Kidney (tissue), 14 donors: Measurements from ENCODE around the gene TLE3. TPM values are rescaled to one million over a fixed set of nuclear protein-coding genes. Genes with fewer than 3 reads are reported as not detected.

Experiments used
- DNase-seq, 5 donors: peaks; one replicate each; pipeline ENCODE4 v3.0.0-alpha.2; 2013 to 2020
- FAIRE-seq: peaks from 2 replicates; lab custom pipeline; 2012; peaks lifted over from hg19 to GRCh38; lab: Jason Lieb, UNC
- H3K27ac ChIP-seq, 2 donors: one replicate each; pipeline ENCODE4 v1.7.0; 2013; ENCODE audit warnings: low read depth in 2 of 2, low read length in 2 of 2, inconsistent platforms in 1 of 2
- H3K27me3 ChIP-seq: one replicate; pipeline ENCODE4 v1.7.1; 2013; ENCODE audit warnings: low read length, inconsistent platforms; ENCODE audit not compliant: control insufficient read depth, insufficient read depth
- H3K36me3 ChIP-seq, 3 donors: one replicate each; pipeline versions ENCODE4 v1.7.0 to v1.7.1; 2013; ENCODE audit warnings: low read length in 3 of 3, control low read depth in 1 of 3, inconsistent platforms in 1 of 3; ENCODE audit not compliant: insufficient read depth in 3 of 3, control insufficient read depth in 2 of 3
- H3K4me1 ChIP-seq, 3 donors: one replicate each; pipeline versions ENCODE4 v1.7.0 to v1.7.1; 2013; ENCODE audit warnings: low read length in 3 of 3, inconsistent platforms in 1 of 3, low read depth in 1 of 3; ENCODE audit not compliant: control insufficient read depth in 2 of 3, insufficient read depth in 2 of 3
- H3K4me3 ChIP-seq, 3 donors: one replicate each; pipeline versions ENCODE4 v1.7.0 to v1.8.1; 2013; ENCODE audit warnings: low read length in 3 of 3, control low read depth in 1 of 3, inconsistent platforms in 1 of 3
- H3K9ac ChIP-seq, 3 donors: one replicate each; pipeline versions ENCODE4 v1.7.0 to v1.7.1; 2013; ENCODE audit warnings: low read length in 3 of 3, control low read depth in 1 of 3, inconsistent platforms in 1 of 3
- H3K9me3 ChIP-seq, 3 donors: one replicate each; pipeline versions ENCODE4 v1.7.0 to v1.7.1; 2013; ENCODE audit warnings: low read length in 3 of 3, control low read depth in 1 of 3, inconsistent platforms in 1 of 3; ENCODE audit not compliant: control insufficient read depth in 2 of 3, insufficient read depth in 1 of 3
- CTCF ChIP-seq: IDR thresholded peaks from 3 replicates; pipeline ENCODE4 v1.5.1; 2012; ENCODE audit warnings: mild to moderate bottlenecking, moderate library complexity, borderline replicate concordance; ENCODE audit not compliant: insufficient read depth; ENCODE audit errors: extremely low read depth
- intact Hi-C: fragments of 100-400 bp; cut with DNase I; formaldehyde crosslinking; loops from one replicate; pipeline ENCODE4 v1.11.1; 2022
- polyA plus RNA-seq: library from polyadenylated mRNA; stranded (reverse); fragments of 350-450 nt; fragmentation: Illumina TruSeq; extraction: RNeasy Lipid Tissue Mini Kit (QIAGEN cat#74804); gene quantifications from one replicate; pipeline ENCODE4 v1.2.3, GENCODE V29; 2014; ENCODE audit warnings: low read depth, low replicate concordance; ENCODE audit not compliant: insufficient read depth
- total RNA-seq: library from RNA; stranded (reverse); fragmentation: NEBNext Ultra II Directional; extraction: Animal tissue kit (Norgen Biotek cat#: 25700); gene quantifications from one replicate; pipeline ENCODE4 v1.2.1, GENCODE V29; 2021
- donor health status: control.
- donor health status: control.
- donor health status: control.
- donor health status: control.
- donor health status: control.
- donor health status: DM: yes; HTN: yes; CAD: no.
- donor health status: Normal renal cell carcinoma (clear cell type).

The TLE3 gene
- total and polyA plus RNA-seq, 2 donors from 2014 or later = 10.3 to 71.7 TPM

DNA sequence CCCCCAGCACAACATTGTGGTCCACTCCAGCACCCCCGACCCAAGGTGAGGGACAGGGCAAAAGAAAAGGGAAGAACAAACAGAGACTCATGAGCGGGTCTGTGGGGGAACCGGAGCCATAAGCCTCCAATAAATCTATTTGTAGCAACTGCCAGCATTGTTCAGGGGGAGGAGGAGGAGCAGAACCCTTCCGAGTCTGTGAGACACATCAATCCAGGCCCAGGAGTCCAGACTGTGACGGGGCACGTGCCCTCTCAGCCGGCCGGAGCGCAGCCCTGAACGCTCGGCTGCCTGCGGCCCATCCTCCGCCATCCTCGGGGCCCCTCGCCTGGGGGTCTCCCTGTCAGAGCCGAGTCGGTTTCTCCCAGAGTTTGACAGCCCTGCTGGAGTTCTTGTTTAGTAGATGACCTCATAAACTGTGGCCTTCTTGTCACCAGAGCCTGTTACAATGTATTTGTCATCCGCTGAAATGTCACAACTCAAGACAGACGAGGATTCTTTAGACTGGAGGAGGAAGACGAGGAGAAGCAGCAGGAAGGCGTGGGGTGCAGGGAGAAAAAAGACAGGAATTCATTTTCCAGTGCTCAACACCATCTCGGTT is 47.9 kb downstream of the TLE3 start:
- intact Hi-C loops = no loop called here
- peaks cover 6 to 53% (median 38%) of the 10 kb centered on the region in 3 donors for H3K36me3 ChIP-seq
- no peak overlapping the region for H3K9ac ChIP-seq
- no peaks in the 10 kb centered on the region for H3K9me3 ChIP-seq
- DNase-seq = peak in 4 of 5 donors; percentile 79 to 84 (median 83)
- no peak overlapping the region for H3K4me3 ChIP-seq
- no peak for TF ChIP-seq CTCF
- H3K4me1 ChIP-seq = no peaks in the 10 kb centered on the region
- no peak for FAIRE-seq
- H3K27ac ChIP-seq = no peak overlapping the region
- no peaks in the 10 kb centered on the region for H3K27me3 ChIP-seq

DNA sequence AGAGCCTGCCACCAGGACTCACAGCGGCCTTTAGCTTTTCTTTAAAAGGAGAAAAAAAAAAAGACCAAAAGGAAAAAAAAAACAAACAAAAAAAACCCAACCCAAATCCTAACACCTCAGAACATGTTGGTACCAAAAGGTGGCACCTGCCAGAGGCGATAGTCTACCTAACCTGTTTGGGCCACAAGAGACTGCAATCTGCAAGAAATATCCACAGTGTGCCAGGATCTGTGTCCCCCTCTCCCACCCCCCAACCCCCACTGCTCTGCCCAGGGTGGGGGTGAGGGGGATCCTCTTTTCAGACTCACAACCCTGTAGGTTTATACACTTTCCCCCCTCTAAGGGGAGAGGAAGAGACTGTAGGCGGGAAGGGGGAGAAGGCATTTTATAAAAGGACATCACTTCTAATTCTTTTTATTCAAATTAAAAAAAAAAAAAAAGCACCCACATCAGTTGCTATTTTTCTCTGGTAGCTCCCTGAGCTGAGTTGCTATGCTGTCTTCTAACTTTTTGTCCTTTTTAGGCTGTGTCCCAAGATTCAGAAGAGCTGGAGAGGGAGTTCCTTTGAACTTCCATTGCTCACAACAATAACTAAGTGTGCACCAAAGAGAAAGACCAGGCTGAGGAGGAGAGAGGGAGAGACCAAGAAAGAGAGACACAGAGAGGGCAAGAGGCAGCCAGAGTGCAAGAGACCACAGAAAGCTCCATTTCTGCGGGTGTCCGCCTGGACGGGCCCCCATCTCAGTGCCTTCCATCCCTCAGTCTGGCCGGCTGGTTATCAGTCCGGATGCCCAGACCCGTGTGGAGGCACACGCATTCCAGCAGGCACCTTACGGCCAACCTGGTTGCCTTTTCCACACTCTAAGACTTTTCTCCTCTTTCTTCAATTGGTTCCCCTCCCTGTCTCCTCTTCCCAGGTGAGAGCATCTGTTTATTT is 48.9 kb downstream of the TLE3 start:
- no peaks in the 10 kb centered on the region for H3K4me1 ChIP-seq
- H3K9ac ChIP-seq = no peak overlapping the region
- H3K9me3 ChIP-seq = no peaks in the 10 kb centered on the region
- intact Hi-C loops = no loop called here
- no peak for TF ChIP-seq CTCF
- H3K4me3 ChIP-seq = no peak overlapping the region
- no peak overlapping the region for H3K27ac ChIP-seq
- DNase-seq (peak in 1 of 5 donors; percentile 33), FAIRE-seq (no peak)
- H3K36me3 ChIP-seq = peaks cover 6 to 43% (median 29%) of the 10 kb centered on the region in 3 donors
- no peaks in the 10 kb centered on the region for H3K27me3 ChIP-seq

DNA sequence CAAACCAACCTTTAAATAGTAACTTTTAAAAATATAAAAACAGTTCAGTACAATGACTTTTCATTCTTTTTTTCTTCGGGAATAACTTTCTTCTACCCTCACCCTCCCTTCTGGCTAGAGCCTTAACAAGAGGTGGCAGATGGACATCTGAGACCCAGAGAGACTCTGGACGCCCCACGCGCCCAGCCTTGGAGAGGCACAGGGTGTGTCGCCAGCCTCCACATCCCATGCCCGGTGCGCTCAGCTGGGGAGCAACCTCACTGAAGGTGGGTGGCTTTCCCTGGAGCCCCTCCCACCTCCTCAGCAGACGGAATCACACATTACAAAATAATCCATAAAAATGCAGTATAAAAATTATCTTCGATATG is 49.5 kb downstream of the TLE3 start:
- intact Hi-C loops = no loop called here
- Histone ChIP-seq H3K36me3 (peaks cover 6 to 38% (median 25%) of the 10 kb centered on the region in 3 donors), H3K4me3 (no peak overlapping the region), H3K27me3 (no peaks in the 10 kb centered on the region), H3K27ac (no peak overlapping the region), H3K9me3 (no peaks in the 10 kb centered on the region), H3K4me1 (no peaks in the 10 kb centered on the region), H3K9ac (no peak overlapping the region)
- no peak for TF ChIP-seq CTCF
- DNase-seq (peak in 1 of 5 donors; percentile 31), FAIRE-seq (no peak)
